GM10248 (cell line): ENCODE results near the gene SSR1.

Experiments
- CTCF ChIA-PET: fragments of 300-600 bp; sonication (Branson Sonifier 250); formaldehyde crosslinking; extraction: SDS; loops from one replicate; lab custom pipeline; 2021; ENCODE audit warnings: antibody characterized with exemption; lab: Yijun Ruan, JAX
- POLR2A ChIA-PET: fragments of 350-650 bp; sonication (Branson Sonifier 250); formaldehyde crosslinking; extraction: SDS; loops from one replicate; lab custom pipeline; 2020; ENCODE audit warnings: antibody characterized with exemption; lab: Yijun Ruan, JAX
- DNase-seq: peaks from one replicate; pipeline ENCODE4 v3.0.0; 2012; ENCODE audit errors: extremely low spot score
- CTCF ChIP-seq: IDR thresholded peaks from 2 replicates; pipeline ENCODE4 v1.5.1; 2012; ENCODE audit warnings: mild to moderate bottlenecking, low read depth; ENCODE audit errors: extremely low read depth, missing control alignments, control extremely low read depth

Gene SSR1

GRCh38 chr6:7230327-7230691 lies 82.7 kb downstream of the SSR1 start:
- CTCF ChIA-PET: interaction anchor here (1.6 kb wide), 1 partner anchor 8 kb away, joined by 3 read pairs; no protein-coding TSS in a partner anchor
- POLR2A ChIA-PET: no interaction called here
- no peak for DNase-seq
- no peak for TF ChIP-seq CTCF

DNA sequence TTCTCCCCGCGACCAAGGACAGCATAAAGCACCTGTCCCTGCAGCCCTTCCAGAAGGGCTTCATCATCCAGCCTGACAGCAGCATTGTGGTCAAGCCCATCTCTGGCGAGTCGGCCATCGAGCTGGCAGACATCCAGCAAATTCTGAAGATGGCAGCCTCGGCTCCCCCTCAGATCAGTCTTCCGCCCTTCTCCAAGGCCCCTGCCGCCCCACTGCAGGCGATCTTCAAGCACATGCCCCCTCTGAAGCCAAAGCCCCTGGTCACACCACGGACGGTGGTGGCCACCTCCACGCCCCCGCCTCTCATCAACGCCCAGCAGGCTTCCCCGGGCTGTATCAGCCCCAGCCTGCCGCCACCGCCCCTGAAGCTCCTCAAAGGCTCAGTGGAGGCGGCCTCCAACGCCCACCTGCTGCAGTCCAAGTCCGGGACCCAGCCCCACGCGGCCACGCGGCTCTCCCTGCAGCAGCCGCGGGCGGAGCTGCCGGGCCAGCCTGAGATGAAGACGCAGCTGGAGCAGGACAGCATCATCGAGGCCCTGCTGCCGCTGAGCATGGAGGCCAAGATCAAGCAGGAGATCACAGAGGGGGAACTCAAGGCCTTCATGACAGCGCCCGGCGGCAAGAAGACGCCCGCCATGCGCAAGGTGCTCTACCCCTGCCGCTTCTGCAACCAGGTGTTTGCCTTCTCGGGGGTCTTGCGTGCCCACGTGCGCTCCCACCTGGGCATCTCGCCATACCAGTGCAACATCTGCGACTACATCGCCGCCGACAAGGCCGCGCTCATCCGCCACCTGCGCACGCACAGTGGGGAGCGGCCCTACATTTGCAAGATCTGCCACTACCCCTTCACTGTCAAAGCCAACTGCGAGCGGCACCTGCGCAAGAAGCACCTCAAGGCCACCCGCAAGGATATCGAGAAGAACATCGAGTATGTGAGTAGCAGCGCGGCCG lies 83.3 kb downstream of the SSR1 start:
- TF ChIP-seq CTCF: no peak
- ChIA-PET POLR2A (no interaction called here), CTCF (interaction anchor here (1.6 kb wide), 1 partner anchor 8 kb away, joined by 3 read pairs; no protein-coding TSS in a partner anchor)
- no peak for DNase-seq

DNA sequence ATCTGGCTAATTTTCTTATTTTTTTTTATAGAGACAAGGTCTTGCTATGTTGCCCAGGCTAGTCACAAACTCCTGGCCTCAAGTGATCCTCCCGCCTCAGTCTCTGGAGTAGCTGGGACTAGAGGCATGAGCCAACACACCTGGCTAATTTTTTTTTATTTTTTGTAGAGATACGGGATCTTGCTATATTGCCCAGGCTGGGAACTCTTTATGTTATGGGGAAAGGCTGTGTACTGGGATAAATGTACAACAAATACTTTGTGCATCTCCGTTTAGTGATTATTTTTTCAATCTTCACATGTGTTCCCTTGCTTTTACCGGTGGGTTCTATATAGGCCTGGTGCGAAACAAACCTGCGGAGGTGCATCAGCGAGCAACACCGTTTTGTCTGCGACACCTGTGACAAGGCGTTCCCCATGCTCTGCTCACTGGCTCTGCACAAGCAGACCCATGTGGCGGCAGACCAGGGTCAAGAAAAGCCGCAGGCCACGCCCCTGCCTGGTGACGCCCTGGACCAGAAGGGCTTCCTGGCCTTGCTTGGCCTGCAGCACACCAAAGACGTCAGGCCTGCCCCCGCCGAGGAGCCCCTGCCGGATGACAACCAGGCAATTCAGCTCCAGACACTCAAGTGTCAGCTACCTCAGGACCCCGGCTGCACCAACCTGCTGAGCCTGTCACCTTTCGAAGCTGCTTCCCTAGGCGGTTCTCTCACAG lies 84.2 kb downstream of the SSR1 start:
- no peak for TF ChIP-seq CTCF
- CTCF ChIA-PET: interaction anchor here (1.6 kb wide), 1 partner anchor 9 kb away, joined by 3 read pairs; no protein-coding TSS in a partner anchor
- DNase-seq: no peak
- POLR2A ChIA-PET: interaction anchor here (0.6 kb wide), 1 partner anchor 113 kb away, joined by 5 read pairs; no protein-coding TSS in a partner anchor

DNA sequence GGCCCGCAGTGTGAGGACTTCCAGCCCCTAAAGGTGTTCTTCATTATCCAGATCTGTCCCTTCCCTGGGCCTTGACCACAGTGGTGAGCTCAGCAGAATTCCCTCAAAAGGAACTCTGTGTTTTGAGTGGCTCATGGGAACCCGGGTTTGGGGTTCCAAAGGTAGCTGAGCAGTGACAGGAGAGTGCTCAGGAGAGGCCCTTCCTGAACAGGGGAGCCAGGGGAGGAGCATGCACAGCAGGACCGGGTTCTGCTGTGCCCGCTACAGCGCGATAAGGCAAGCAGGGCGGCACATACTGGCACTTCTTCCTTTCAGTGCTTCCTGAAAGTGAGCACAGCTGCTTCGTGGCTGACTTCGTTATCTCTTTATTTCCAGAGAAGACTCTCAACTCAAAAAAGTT lies 88.3 kb downstream of the SSR1 start:
- CTCF ChIA-PET: interaction anchor here (0.7 to 2.0 kb wide), 9 partner anchors 10 to 70 kb away, joined by 3 to 6 read pairs (median 3); no protein-coding TSS in a partner anchor
- no peak for TF ChIP-seq CTCF
- POLR2A ChIA-PET: interaction anchor here (0.7 kb wide), 1 partner anchor 151 kb away, joined by 3 read pairs; no protein-coding TSS in a partner anchor

DNA sequence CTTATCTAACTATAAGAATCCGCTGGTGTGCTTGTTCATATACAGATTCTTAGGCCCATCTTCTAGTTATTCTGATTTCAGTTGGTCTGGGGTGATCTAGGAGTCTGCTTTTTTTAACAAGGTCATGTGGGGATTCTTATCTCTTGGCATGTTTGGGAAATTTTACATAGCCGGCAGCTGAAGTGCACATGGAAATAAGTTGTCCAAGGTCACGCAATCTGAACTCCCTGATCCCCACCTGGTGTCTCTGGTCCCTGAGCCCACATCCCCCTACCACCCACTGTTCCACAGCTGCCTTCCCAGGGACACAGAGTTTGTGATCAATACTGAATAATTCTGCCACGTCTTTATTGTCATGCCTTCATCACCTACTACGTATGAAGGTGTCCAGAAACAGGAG lies 90.8 kb downstream of the SSR1 start:
- DNase-seq: no peak
- no peak for TF ChIP-seq CTCF
- ChIA-PET CTCF (interaction anchor here (2.0 kb wide), 1 partner anchor 17 kb away, joined by 7 read pairs; no protein-coding TSS in a partner anchor), POLR2A (no interaction called here)

More for the DNA sequence above, 88.3 kb downstream of the SSR1 start:
- no peak for DNase-seq

DNA sequence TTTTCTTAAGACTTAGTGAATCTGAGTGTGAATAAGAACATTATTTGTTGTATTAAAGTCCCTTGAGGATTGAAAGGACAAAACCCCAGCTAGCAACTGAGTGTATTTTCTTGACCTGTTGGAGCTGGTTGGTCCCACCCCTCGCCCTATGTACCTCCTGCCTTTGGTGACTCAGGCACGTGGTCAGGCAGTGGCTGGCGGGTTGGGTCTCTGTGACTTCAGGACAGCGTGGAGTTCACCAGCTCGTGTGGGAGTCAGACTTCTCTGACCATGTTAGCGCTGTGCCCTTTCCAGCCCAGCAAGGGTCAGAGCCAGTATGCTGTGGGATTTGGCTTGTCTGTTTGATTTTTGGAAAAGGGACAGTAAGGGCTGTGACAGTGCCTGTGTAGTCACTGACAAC lies 93.7 kb downstream of the SSR1 start:
- no peak for TF ChIP-seq CTCF
- POLR2A ChIA-PET: no interaction called here
- no peak for DNase-seq
- CTCF ChIA-PET: interaction anchor here (1.0 to 3.4 kb wide), 3 partner anchors 11 to 317 kb away, joined by 3 to 13 read pairs (median 3); no protein-coding TSS in a partner anchor
